ENCODE results near the gene SIK3.

DNA sequence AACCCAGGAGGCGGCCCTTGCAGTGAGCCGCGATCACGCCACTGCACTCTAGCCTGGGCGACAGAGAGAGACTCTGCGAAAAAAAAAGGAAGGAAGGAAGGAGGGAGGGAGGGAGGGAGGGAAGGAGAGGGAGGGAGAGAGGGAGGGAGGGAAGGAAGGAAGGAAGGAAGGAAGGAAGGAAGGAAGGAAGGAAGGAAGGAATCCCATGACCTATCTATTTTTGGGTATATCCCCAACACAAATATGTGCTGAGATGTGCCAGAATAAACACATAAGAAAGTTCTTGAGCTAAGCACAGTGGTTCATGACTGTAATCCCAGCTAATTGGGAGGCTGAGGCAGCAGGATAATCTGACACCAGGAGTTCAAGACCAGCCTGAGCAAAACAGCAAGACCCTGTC, 82.0 kb downstream of the SIK3 start:
- TF ChIP-seq, protein P1, sequence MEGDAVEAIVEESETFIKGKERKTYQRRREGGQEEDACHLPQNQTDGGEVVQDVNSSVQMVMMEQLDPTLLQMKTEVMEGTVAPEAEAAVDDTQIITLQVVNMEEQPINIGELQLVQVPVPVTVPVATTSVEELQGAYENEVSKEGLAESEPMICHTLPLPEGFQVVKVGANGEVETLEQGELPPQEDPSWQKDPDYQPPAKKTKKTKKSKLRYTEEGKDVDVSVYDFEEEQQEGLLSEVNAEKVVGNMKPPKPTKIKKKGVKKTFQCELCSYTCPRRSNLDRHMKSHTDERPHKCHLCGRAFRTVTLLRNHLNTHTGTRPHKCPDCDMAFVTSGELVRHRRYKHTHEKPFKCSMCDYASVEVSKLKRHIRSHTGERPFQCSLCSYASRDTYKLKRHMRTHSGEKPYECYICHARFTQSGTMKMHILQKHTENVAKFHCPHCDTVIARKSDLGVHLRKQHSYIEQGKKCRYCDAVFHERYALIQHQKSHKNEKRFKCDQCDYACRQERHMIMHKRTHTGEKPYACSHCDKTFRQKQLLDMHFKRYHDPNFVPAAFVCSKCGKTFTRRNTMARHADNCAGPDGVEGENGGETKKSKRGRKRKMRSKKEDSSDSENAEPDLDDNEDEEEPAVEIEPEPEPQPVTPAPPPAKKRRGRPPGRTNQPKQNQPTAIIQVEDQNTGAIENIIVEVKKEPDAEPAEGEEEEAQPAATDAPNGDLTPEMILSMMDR (IDR thresholded peaks at IDR 0.05; ENCODE audit: low read length) = no peak
- TF ChIP-seq EZH2 (optimal IDR thresholded peaks at IDR 0.05; ENCODE audit: low read depth, low read length) = no peak

Measured in MM.1S (cell line).